ENCODE data around the gene TARM1.
A peak's percentile ranks its signal among the peaks of the same experiment; 100 is the strongest.

The TARM1 gene

GRCh38 chr19:54099190-54099902 is 18.2 kb upstream of the TARM1 start:
- DNase-seq (ENCODE audit: low read depth) = no peak
- TF ChIP-seq, protein P1, sequence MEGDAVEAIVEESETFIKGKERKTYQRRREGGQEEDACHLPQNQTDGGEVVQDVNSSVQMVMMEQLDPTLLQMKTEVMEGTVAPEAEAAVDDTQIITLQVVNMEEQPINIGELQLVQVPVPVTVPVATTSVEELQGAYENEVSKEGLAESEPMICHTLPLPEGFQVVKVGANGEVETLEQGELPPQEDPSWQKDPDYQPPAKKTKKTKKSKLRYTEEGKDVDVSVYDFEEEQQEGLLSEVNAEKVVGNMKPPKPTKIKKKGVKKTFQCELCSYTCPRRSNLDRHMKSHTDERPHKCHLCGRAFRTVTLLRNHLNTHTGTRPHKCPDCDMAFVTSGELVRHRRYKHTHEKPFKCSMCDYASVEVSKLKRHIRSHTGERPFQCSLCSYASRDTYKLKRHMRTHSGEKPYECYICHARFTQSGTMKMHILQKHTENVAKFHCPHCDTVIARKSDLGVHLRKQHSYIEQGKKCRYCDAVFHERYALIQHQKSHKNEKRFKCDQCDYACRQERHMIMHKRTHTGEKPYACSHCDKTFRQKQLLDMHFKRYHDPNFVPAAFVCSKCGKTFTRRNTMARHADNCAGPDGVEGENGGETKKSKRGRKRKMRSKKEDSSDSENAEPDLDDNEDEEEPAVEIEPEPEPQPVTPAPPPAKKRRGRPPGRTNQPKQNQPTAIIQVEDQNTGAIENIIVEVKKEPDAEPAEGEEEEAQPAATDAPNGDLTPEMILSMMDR (conservative IDR thresholded peaks at IDR 0.05; ENCODE audit: low read length) = no peak
- H3K4me3 ChIP-seq (ENCODE audit: low read length) = no peak overlapping the region

DNA sequence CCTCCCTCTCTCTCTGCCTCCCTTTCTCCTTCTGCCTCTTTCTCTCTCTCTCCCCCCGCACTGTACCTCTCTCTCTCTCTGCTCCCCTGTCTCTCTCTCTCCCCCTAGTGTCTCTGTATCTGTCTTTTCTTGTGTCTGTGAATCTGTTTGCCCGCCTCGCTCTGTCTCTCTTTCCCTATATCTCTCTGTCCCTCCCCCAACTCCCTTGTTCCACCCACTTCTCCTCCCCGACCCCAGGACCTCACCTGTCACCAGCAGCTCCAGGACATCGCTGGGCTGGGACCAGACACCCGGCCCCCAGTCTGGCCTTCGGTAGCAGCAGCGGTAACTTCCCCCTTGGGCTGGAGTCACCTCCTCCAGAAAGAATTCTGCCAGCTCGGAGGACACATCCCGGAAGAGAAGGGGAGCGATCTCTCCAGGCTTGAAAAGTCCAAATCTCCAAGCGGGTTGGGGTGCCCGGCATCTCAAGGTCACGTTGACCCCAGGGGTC is 15.5 kb upstream of the TARM1 start:
- TF ChIP-seq, protein P1 (conservative IDR thresholded peaks at IDR 0.05; ENCODE audit: low read length) = peak; percentile 57
- peak; percentile 68 for DNase-seq (ENCODE audit: low read depth)
- peak overlapping the region; percentile 57 for H3K4me3 ChIP-seq (ENCODE audit: low read length)

DNA sequence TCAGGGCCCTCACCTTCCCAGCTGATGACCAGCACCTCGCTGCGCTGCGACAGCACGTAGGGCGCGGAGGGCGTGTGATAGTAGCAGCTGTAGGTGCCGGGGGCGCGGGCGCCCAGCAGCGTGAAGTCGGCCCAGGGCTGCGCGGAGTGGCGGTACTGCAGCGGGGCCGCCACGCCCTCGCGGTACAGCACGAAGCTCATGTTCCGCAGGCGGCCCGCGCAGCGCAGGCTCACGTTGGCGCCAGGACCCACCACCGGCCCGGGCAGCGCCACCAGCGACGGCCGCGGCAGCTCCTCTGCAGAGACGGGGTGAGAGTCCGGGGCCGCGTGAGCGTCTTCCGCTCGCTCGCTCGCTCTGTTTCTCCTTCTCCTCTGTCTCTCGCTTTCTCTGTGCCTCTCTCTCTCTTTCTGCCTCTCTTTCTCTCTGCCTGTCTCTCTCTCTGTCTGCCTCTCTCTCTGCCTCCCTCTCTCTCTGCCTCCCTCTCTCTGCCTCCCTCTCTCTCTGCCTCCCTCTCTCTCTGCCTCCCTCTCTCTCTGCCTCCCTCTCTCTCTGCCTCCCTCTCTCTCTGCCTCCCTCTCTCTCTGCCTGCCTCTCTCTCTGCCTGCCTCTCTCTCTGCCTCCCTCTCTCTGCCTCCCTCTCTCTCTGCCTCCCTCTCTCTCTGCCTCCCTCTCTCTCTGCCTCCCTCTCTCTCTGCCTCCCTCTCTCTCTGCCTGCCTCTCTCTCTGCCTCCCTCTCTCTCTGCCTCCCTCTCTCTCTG is 14.9 kb upstream of the TARM1 start:
- peak; percentile 52 for DNase-seq (ENCODE audit: low read depth)
- H3K4me3 ChIP-seq (ENCODE audit: low read length) = peak overlapping the region; percentile 57

DNA sequence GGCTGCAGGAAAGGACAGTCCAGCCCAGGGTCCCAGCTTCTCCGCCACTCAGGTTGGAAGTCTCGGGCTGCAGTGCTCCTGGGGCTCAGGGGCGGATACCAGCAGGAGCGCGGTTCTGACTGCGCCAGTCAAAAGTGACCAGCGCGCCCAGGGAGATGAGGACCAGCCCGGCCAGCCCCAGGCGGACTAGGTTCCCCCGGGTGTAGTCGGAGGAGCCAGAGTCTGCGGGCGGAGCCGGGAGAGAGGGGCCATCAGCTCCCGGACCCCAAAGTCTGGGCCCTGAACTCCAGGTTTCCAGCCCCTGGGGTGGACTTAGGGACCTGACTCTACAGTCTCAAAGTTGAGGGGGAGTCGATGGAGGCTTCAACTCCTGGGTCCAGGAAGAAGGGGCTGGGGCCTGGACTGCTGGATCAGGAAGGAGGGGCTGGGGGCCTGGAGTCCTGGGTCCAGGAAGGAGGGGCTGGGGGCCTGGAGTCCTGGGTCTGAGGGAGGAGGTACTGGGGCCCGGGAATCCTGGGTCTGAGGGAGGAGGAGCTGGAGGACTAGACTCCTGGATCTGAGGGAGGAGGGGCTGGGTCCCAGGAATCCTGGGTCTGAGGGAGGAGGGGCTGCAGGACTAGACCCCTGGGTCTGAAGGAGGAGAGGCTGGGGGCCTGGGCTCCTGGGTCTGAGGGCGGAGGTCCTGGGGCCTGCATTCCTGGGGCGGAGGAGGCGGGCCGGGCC is 14.1 kb upstream of the TARM1 start:
- no peak for DNase-seq (ENCODE audit: low read depth)
- H3K4me3 ChIP-seq (ENCODE audit: low read length) = peak overlapping the region; percentile 49
- TF ChIP-seq, protein P1 (conservative IDR thresholded peaks at IDR 0.05; ENCODE audit: low read length) = no peak

DNA sequence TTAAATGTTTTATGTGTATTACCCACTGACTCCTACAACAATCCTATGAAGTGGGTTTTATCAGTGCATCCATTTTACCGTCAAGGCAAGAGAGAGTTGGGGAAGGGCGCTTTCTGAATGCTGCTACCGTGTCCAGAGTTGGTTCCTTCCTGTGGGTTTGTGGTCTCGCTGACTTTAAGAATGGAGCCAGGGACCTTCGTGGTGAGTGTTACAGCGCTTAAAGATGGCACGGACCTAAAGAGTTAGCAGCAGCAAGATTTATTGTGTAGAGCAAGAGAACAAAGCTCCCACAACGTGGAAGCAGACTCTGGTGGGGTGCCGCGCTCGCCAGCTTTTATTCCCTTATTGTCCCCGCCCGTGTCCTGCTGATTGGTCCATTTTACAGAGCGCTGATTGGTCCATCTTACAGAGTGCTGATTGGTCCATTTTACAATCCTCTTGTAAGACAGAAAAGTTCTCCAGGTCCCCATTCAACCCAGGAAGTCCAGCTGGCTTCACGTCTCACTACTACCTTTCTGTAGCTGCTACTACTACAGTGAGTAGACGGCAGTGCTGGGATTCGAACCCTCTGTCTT is 13.3 kb upstream of the TARM1 start:
- no peak for DNase-seq (ENCODE audit: low read depth)
- H3K4me3 ChIP-seq (ENCODE audit: low read length) = no peak overlapping the region
- TF ChIP-seq, protein P1 (conservative IDR thresholded peaks at IDR 0.05; ENCODE audit: low read length) = no peak

GRCh38 chr19:54084410-54084809 is 3.2 kb upstream of the TARM1 start:
- TF ChIP-seq, protein P1 (conservative IDR thresholded peaks at IDR 0.05; ENCODE audit: low read length) = no peak
- H3K4me3 ChIP-seq (ENCODE audit: low read length) = no peak overlapping the region
- DNase-seq (ENCODE audit: low read depth) = no peak

DNA sequence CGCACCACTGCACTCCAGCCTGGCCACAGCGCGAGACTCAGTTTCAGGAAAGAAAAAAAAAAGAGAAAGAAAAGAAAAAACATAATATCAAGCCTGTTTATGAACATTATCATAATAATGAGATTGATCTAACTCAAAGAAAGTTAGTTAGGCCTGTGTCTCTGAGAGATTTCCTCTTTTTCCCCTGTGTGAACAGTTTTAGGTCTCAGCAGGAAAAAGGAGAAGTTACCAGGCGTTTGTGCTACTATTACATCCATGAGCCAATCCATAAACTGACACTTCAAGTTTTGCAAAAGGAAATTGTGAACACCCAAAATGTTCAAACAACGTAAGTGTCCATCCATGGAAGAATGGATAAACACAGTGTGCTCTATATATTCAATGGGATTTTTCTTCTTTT is 3.8 kb downstream of the TARM1 start:
- H3K4me3 ChIP-seq (ENCODE audit: low read length) = no peak overlapping the region
- no peak for DNase-seq (ENCODE audit: low read depth)
- TF ChIP-seq, protein P1 (conservative IDR thresholded peaks at IDR 0.05; ENCODE audit: low read length) = no peak
